Kidney (tissue), 14 donors: ENCODE data around the gene FAM193A. TPM values are rescaled to one million over a fixed set of nuclear protein-coding genes. Genes with fewer than 3 reads are reported as not detected.
A peak's percentile ranks its signal among the peaks of the same experiment; 100 is the strongest.

Experiments used
- DNase-seq, 5 donors: peaks; one replicate each; pipeline ENCODE4 v3.0.0-alpha.2; 2013 to 2020
- FAIRE-seq: peaks from 2 replicates; lab custom pipeline; 2012; peaks lifted over from hg19 to GRCh38; lab: Jason Lieb, UNC
- H3K27ac ChIP-seq, 2 donors: one replicate each; pipeline ENCODE4 v1.7.0; 2013; ENCODE audit warnings: low read depth in 2 of 2, low read length in 2 of 2, inconsistent platforms in 1 of 2
- H3K27me3 ChIP-seq: one replicate; pipeline ENCODE4 v1.7.1; 2013; ENCODE audit warnings: low read length, inconsistent platforms; ENCODE audit not compliant: control insufficient read depth, insufficient read depth
- H3K36me3 ChIP-seq, 3 donors: one replicate each; pipeline versions ENCODE4 v1.7.0 to v1.7.1; 2013; ENCODE audit warnings: low read length in 3 of 3, control low read depth in 1 of 3, inconsistent platforms in 1 of 3; ENCODE audit not compliant: insufficient read depth in 3 of 3, control insufficient read depth in 2 of 3
- H3K4me1 ChIP-seq, 3 donors: one replicate each; pipeline versions ENCODE4 v1.7.0 to v1.7.1; 2013; ENCODE audit warnings: low read length in 3 of 3, inconsistent platforms in 1 of 3, low read depth in 1 of 3; ENCODE audit not compliant: control insufficient read depth in 2 of 3, insufficient read depth in 2 of 3
- H3K4me3 ChIP-seq, 3 donors: one replicate each; pipeline versions ENCODE4 v1.7.0 to v1.8.1; 2013; ENCODE audit warnings: low read length in 3 of 3, control low read depth in 1 of 3, inconsistent platforms in 1 of 3
- H3K9ac ChIP-seq, 3 donors: one replicate each; pipeline versions ENCODE4 v1.7.0 to v1.7.1; 2013; ENCODE audit warnings: low read length in 3 of 3, control low read depth in 1 of 3, inconsistent platforms in 1 of 3
- H3K9me3 ChIP-seq, 3 donors: one replicate each; pipeline versions ENCODE4 v1.7.0 to v1.7.1; 2013; ENCODE audit warnings: low read length in 3 of 3, control low read depth in 1 of 3, inconsistent platforms in 1 of 3; ENCODE audit not compliant: control insufficient read depth in 2 of 3, insufficient read depth in 1 of 3
- intact Hi-C: fragments of 100-400 bp; cut with DNase I; formaldehyde crosslinking; loops from one replicate; pipeline ENCODE4 v1.11.1; 2022
- polyA plus RNA-seq: library from polyadenylated mRNA; stranded (reverse); fragments of 350-450 nt; fragmentation: Illumina TruSeq; extraction: RNeasy Lipid Tissue Mini Kit (QIAGEN cat#74804); gene quantifications from one replicate; pipeline ENCODE4 v1.2.3, GENCODE V29; 2014; ENCODE audit warnings: low read depth, low replicate concordance; ENCODE audit not compliant: insufficient read depth
- total RNA-seq: library from RNA; stranded (reverse); fragmentation: NEBNext Ultra II Directional; extraction: Animal tissue kit (Norgen Biotek cat#: 25700); gene quantifications from one replicate; pipeline ENCODE4 v1.2.1, GENCODE V29; 2021
- TF ChIP-seq, protein P1 (sequence below): IDR thresholded peaks from 3 replicates; pipeline ENCODE4 v1.5.1; 2012; ENCODE audit warnings: mild to moderate bottlenecking, moderate library complexity, borderline replicate concordance; ENCODE audit not compliant: insufficient read depth; ENCODE audit errors: extremely low read depth
- donor health status: control.
- donor health status: control.
- donor health status: control.
- donor health status: control.
- donor health status: control.
- donor health status: DM: yes; HTN: yes; CAD: no.
- donor health status: Normal renal cell carcinoma (clear cell type).

The FAM193A gene
- total and polyA plus RNA-seq, 2 donors from 2014 or later: 6.3 to 29.3 TPM

DNA sequence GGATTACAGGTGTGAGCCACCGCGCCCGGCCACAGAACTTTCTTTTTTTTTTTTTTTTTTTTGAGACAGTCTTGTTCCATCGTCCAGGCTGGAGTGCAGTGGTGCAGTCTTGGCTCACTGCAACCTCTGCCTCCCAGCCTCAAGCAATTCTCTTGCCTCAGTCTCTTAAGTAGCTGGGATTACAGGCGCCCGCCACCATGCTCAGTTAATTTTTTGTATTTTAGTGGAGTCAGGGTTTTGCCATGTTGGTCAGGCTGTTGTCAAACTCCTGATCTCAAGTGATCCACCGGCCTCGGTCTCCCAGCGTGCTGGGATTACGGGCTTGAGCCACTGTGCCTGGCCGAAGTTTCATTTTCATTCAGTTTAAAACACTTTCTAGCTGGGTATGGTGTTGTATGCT lies 16.4 kb downstream of the FAM193A start:
- H3K4me1 ChIP-seq: no peaks in the 10 kb centered on the region
- no peak for FAIRE-seq
- no peaks in the 10 kb centered on the region for H3K36me3 ChIP-seq
- H3K27me3 ChIP-seq: no peaks in the 10 kb centered on the region
- intact Hi-C loops: no loop called here
- TF ChIP-seq, protein P1, sequence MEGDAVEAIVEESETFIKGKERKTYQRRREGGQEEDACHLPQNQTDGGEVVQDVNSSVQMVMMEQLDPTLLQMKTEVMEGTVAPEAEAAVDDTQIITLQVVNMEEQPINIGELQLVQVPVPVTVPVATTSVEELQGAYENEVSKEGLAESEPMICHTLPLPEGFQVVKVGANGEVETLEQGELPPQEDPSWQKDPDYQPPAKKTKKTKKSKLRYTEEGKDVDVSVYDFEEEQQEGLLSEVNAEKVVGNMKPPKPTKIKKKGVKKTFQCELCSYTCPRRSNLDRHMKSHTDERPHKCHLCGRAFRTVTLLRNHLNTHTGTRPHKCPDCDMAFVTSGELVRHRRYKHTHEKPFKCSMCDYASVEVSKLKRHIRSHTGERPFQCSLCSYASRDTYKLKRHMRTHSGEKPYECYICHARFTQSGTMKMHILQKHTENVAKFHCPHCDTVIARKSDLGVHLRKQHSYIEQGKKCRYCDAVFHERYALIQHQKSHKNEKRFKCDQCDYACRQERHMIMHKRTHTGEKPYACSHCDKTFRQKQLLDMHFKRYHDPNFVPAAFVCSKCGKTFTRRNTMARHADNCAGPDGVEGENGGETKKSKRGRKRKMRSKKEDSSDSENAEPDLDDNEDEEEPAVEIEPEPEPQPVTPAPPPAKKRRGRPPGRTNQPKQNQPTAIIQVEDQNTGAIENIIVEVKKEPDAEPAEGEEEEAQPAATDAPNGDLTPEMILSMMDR: no peak
- no peak overlapping the region for H3K27ac ChIP-seq
- no peak overlapping the region for H3K4me3 ChIP-seq
- H3K9ac ChIP-seq: no peak overlapping the region
- H3K9me3 ChIP-seq: no peaks in the 10 kb centered on the region
- peak in 1 of 5 donors; percentile 22 for DNase-seq

DNA sequence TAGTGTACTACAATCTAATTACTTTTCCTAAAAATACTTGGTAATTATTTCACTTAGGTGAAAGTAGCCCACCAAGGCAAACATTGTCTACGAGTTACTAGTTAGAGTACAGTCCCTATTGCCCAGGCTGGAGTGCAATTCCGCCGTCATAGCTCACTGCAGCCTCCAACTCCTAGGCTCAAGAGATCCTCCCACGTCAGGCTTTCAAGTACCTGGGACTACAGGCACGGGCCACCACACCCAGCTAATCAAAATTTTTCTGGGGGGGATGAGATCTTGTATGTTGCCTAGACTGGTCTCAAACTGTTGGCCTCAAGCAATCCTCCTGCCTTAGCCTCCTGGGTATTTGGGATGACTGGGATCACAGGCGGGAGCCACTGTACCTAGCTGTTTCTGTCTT lies 21.9 kb downstream of the FAM193A start:
- H3K9me3 ChIP-seq: no peaks in the 10 kb centered on the region
- H3K4me3 ChIP-seq: no peak overlapping the region
- FAIRE-seq: no peak
- no peak overlapping the region for H3K27ac ChIP-seq
- H3K9ac ChIP-seq: no peak overlapping the region
- peaks cover 0 to 2% (median 0%) of the 10 kb centered on the region in 3 donors for H3K4me1 ChIP-seq
- no peaks in the 10 kb centered on the region for H3K36me3 ChIP-seq
- TF ChIP-seq, protein P1: no peak
- DNase-seq: no peak
- intact Hi-C loops: no loop called here
- no peaks in the 10 kb centered on the region for H3K27me3 ChIP-seq

DNA sequence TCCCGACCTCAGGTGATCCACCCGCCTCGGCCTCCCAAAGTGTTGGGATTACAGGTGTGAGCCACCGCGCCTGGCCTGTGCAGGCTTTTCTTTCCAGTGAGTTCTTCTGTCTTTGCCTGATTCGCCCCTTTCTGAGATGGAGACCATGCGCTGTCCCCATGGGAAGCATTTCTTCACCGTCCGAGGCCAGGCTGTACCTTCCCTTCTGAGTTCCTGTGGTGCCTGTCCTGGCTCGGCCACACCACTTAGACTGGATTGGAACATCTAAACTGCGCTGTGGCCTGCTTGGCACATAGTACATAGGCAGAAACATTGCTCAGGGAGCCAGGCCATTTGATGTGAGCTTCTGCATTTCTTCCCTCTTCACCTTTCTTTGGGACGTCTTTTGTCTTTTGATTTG lies 23.7 kb downstream of the FAM193A start:
- DNase-seq (no peak), FAIRE-seq (no peak)
- intact Hi-C loops: no loop called here
- TF ChIP-seq, protein P1: no peak
- Histone ChIP-seq H3K27ac (no peak overlapping the region), H3K9me3 (no peaks in the 10 kb centered on the region), H3K9ac (no peak overlapping the region), H3K4me3 (no peak overlapping the region), H3K4me1 (peaks cover 0 to 2% (median 0%) of the 10 kb centered on the region in 3 donors), H3K27me3 (no peaks in the 10 kb centered on the region), H3K36me3 (no peaks in the 10 kb centered on the region)

DNA sequence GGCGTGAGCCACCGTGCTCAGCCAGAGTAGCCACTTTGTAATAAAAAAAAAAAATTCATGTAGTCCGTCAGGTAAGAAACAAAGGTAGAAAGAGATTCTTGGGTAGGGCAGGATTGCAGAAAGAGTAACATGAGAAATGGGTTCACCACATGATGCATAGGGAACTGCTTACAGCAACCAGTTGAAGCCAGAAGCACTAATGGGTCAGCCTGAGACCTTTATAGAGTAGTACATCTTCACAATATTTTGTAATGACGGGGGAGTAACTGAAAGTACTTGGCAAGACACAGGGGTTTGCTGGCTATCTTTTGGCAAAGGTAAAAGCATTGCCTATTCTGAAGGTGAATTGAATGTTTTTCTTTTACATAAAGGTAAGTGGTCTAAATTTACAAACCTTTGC lies 29.1 kb downstream of the FAM193A start:
- TF ChIP-seq, protein P1: no peak
- Histone ChIP-seq H3K4me3 (no peak overlapping the region), H3K9ac (no peak overlapping the region), H3K36me3 (peaks cover 0 to 3% (median 0%) of the 10 kb centered on the region in 3 donors), H3K27ac (no peak overlapping the region), H3K27me3 (no peaks in the 10 kb centered on the region), H3K9me3 (no peaks in the 10 kb centered on the region), H3K4me1 (peaks cover 0 to 3% (median 0%) of the 10 kb centered on the region in 3 donors)
- intact Hi-C loops: no loop called here
- no peak for DNase-seq
- FAIRE-seq: no peak
